Stimulated activated CD4-positive, alpha-beta T cell treated with anti-CD3 and anti-CD28 coated beads, TNF-alpha, amount 100 ng/mL, for 24 hours (primary cell): ENCODE results near the gene ADRA1B.

Experiments used
- DNase-seq, 3 experiments: peaks; one replicate each; pipeline ENCODE4 v3.0.0-alpha.2; 2020; ENCODE audit warnings: low read depth in 3 of 3

ADRA1B gene

GRCh38 chr5:159901772-159902171 lies 14.5 kb upstream of the ADRA1B start:
- DNase-seq: no peak

DNA sequence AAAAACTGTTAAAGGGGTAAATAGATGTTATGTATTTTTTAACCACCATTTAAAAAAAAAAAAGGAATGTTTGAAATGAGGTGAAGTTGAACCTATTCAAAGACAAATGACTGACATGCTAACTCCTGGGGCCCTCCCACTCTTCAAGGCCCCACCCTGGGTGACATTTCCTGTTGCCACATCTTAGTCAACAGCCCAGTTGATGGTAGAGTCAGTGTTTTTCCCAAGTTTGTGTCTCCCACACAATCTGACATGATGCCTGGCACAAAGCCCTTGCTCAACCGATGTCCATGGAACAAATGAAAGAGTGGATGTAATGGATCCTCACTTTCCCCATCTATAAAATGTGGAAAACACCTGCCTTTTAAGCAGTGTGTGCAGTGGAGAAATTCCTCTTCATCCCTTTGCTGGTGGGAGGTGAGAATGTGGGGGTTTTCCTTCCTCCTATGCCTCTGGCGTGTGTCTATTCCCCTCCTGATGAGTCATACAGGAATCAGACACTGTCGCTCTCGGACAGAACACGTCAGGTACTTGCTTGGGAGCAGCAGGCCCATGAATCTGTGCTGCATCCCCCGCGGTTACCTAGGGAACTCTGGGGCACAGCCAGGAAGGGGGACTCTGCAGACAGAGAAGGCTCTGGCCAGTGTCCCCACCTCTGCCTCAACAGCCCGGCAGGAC lies 13.7 kb upstream of the ADRA1B start:
- no peak for DNase-seq

DNA sequence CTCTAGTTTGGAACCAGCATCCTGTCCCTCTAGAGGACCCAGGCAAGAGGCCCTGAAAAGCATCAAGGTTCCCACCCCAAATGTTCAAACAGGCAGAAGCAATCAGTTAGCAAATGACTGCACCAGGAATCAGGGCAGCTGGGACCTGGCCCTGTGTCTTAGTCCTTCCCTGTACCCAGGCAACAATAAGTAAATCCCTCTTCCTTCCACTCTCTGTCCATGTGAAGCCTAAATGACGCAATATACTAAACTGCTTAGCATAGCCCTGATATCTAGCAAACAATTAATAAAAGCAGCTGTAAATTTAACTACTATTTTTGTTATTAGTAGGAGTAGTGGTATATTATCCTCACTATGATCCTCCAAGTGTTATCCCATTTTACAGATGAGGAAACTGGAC lies 13.2 kb upstream of the ADRA1B start:
- DNase-seq: no peak

- no peak for DNase-seq
Observed at GRCh38 chr5:159904874-159905273, 11.4 kb upstream of the ADRA1B start.

- DNase-seq: no peak
Observed at GRCh38 chr5:159905496-159905895, 10.8 kb upstream of the ADRA1B start.

DNA sequence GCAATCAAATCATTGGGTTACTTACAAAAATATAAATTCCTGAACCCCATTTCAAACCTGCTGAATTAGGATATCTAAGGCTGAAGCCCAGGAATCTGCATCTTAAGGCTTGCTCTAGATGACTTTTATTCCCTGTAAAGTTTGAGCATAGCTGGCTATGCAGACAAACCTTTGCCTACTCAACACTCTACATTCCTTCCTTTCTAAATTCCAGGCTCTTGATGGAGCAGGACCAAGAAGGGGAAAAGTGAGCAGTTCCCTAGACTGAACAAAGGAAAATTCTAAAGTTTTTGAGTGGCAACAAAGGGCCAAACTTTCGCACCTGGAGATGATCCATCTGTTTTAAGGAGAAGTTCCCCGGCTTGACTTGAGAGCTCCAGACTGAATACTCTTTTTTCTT lies 9.8 kb upstream of the ADRA1B start:
- DNase-seq: no peak

DNA sequence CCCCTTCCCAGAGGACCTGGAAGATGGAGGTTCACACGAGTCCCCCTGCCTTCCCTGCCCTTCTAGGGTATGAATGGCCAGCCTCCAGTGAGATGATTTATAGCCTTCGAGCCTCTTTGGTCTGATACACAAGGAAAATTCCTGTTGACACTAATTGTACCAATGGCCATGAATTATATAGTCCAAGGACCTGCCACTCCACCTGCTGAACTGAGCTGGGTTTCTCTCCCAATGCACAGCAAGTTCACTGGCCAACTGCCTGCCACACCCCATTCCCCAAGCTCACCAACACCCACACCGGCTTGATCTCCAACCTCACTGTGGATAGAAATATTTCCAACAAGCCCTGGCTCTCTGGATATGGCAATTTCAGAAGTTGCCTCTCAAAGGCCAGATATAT lies 9.3 kb upstream of the ADRA1B start:
- no peak for DNase-seq

DNA sequence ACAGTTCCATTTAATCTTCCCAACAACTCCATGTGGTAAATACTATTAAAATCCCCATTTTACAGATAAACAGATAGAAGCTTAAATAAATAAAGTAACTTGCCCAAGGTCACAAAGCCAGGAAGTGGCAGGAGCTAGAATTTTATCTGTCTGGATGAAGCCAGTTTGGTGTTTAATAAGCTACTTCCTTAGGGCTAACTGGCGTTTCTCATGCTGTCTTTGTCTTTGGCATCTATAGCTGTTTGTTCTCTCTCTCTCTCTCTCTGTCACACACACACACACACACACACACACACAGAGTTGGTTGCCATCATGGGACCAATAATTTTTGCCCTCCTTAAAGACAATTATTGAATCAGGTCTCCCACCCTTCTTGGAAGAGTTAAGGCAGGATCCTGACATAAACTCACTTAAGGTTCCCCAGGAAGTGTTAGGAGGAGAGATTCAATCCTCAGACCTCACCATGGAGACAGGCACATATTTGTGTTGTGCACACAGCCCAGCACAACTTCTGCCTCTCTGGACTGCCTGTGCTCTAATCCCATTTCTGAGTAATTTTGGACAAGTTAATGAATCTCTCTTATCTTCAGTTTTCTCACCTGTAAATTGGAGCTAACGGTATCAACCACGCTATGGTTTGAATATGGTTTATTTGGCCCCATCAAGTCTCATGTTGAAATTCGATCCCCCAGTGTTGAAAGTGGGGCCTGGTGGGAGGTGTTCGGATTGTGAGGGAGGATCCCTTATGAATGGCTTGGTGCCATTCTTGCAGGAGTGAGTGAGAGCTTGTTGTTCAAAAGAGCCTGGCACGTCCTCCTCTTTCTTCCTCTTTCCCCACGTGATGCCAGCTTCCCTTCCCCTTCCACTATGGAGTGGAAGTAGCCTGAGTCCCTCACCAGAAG lies 8.3 kb upstream of the ADRA1B start:
- DNase-seq: no peak

DNA sequence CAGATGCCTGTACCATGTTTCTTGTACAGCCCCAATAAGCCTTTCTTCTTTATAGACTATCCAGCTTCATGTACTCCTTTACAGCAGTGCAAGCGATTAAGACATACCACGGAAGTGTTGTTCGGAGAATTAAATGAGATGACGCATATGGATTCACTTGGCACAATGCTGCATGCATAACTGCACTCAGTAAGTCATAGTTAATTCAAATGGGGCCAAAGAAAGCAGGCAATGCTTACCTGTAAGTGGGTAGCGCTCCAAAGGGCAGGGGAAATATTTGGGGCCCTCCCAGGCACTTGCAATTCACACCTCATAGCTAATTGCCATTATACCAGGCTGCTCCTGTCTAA lies 7.7 kb upstream of the ADRA1B start:
- DNase-seq: no peak

DNA sequence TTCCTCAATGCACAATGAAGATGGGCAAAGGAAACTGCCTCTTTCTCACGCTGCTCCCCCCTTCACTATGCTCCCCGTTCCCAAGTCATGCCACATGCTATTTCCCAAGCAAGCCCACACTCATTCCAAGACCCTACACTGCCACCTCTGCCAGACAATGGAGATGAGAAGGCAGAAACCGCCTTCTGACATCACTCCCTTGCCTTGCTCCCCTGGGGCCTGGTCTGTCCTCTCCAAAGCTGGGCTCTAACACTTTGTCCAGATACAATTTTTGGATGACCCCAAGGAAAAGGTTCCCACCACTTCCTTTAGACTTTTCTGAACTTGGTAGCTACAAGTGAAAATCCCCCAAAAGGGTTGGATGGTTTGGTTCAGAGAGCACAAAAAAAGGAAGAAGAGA lies 7.2 kb upstream of the ADRA1B start:
- no peak for DNase-seq

DNA sequence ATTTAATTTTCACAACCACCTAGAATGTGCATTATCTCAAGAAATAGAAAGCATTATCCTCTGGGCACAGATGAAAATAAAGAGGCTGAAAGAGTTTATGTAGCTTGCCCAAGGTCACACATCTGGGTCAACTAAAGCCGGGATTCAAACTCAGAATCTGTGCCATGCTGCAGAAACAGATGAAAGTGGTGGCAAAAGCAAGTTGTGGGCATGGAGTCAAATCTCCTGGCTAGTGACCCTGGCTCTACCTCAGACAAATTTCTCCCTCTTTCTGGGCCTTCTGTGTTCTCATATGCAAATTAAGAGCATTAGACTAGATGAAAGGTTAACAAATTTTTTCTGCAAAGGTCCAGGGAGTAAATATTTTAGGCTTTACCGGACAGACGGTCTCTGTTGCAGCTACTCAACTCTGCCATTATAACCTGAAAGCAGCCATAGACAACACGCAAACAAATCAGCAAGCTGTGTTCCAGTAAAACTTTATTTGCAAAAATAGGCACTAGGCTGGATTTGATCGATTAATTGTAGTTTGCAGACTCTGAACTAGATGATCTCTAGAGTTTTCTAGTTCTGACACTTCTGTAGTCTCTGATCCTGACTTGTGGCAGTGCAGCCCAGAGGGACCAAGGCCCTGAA lies 6.0 kb upstream of the ADRA1B start:
- no peak for DNase-seq

DNA sequence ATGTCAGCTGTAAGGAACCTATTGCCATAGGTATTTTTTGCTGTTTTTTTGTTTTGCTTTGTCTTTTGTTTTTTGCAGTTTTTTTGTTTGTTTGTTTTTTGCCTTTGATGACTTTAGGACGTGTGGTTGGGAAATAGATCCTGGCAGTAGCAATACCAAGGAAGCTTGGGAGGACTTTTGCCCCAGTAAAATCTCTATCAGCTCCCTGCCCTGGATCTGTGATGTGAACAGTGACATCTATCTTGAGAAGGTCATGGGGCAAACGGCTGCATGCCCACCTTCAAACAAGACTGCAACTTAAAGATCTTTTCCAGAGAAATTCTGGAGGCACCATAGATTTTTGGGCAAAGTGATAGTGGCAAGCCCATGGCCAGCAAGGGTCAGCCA lies 5.4 kb upstream of the ADRA1B start:
- DNase-seq: no peak

GRCh38 chr5:159911349-159911748 lies 4.9 kb upstream of the ADRA1B start:
- DNase-seq: no peak

GRCh38 chr5:159912033-159912800 lies 4.1 kb upstream of the ADRA1B start:
- DNase-seq: no peak

DNA sequence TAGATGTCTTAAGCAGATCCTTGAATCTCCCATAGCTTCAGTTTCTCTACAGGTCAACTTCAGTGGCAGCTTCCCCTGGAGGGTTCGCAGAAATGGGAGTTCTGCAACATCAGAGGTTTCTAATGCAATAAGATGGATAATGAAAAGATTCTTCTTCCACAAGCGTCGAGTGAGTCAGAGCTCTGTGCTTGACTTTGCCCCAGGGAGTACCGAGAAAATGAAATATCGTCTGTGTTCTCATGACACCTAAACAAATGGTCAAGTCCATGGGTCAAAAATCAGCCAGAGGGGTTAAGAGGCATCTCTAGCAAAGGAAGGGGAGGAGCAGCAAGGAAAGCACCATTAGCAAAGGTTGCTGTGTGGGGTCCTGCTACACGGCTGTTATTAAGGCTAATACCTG lies 3.2 kb upstream of the ADRA1B start:
- no peak for DNase-seq

DNA sequence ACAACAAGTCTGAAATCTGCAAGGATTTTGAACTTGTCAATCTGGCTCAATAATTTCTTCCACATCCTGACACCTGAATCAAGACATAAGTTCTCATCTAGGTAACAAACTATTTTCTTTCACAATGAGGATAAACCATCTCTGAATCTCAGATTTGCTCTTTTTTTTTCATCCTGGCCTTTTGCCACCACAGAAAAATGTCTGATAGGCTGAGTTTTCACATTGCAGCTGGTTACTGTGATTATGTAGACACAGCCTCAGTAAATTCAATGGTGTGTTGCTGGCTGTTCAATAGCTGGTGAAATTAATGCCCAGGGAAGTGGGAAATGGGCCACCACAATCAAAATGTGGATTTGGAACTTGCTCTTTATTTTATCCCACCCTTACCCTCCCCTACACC lies 2.8 kb upstream of the ADRA1B start:
- DNase-seq: no peak

DNA sequence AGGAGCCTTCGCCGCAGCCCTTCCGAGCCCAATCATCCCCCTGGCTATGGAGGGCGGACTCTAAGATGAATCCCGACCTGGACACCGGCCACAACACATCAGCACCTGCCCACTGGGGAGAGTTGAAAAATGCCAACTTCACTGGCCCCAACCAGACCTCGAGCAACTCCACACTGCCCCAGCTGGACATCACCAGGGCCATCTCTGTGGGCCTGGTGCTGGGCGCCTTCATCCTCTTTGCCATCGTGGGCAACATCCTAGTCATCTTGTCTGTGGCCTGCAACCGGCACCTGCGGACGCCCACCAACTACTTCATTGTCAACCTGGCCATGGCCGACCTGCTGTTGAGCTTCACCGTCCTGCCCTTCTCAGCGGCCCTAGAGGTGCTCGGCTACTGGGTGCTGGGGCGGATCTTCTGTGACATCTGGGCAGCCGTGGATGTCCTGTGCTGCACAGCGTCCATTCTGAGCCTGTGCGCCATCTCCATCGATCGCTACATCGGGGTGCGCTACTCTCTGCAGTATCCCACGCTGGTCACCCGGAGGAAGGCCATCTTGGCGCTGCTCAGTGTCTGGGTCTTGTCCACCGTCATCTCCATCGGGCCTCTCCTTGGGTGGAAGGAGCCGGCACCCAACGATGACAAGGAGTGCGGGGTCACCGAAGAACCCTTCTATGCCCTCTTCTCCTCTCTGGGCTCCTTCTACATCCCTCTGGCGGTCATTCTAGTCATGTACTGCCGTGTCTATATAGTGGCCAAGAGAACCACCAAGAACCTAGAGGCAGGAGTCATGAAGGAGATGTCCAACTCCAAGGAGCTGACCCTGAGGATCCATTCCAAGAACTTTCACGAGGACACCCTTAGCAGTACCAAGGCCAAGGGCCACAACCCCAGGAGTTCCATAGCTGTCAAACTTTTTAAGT lies 819 bp downstream of the ADRA1B start:
- DNase-seq: no peak

- DNase-seq: no peak
Observed at GRCh38 chr5:159917994-159918393, 1.7 kb downstream of the ADRA1B start.

DNA sequence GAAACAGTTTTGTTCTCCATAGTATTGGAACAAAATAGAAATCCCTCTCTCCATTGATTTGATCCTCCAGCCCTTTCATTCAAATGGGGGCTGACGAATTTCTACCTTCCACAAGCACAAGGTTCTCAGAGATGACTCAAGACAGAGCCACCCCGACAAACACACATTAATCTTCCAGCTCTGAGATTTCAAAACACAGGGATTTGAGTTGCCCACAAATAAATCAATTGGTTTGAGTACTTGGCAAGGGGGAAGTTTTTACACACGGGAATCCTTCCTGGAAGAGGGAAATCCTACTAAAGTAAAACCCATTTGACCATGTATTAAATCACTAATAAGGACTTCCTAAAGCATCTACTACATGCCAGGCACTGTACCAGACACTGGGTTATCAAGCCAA lies 5.4 kb downstream of the ADRA1B start:
- no peak for DNase-seq

GRCh38 chr5:159923008-159923407 lies 6.7 kb downstream of the ADRA1B start:
- no peak for DNase-seq
